H7 (cell line): ENCODE measurements around the gene LRFN5. TPM values are rescaled to one million over a fixed set of nuclear protein-coding genes. Genes with fewer than 3 reads are reported as not detected.
"Not testable (repeated sequence)": the region's sequence is repeated elsewhere in the genome, so short reads cannot be mapped to it uniquely, and the experiment has no call there.

Source experiments
- DNase-seq: peaks from one replicate; pipeline ENCODE4 v3.0.0; 2012
- H3K27me3 ChIP-seq: 2 replicates; pipeline ENCODE4 v1.6.0; 2011; ENCODE audit warnings: mild to moderate bottlenecking, low read length; ENCODE audit not compliant: control insufficient read depth, insufficient read depth
- H3K36me3 ChIP-seq: replicated peaks from 2 replicates; pipeline ENCODE4 v1.5.1; 2011; ENCODE audit warnings: low read length; ENCODE audit not compliant: control insufficient read depth, insufficient read depth
- H3K4me3 ChIP-seq: 2 replicates; pipeline ENCODE4 v1.5.1; 2011; ENCODE audit warnings: low read depth, mild to moderate bottlenecking, control low read depth, low read length, moderate library complexity; ENCODE audit not compliant: insufficient read depth
- total RNA-seq: library from RNA; depleted of rRNA; stranded (reverse); fragments of >200 nt; shearing (Covaris generic); gene quantifications from 2 replicates; pipeline ENCODE4 v1.2.3, GENCODE V29; 2014; rRNA removed

The LRFN5 gene
- 5.4 and 7.5 TPM in 2 replicates for total RNA-seq

GRCh38 chr14:41606532-41607303 lies at the start of gene LRFN5:
TSS of gene LRFN5 (plus strand) at chr14:41606876.
- Histone ChIP-seq H3K36me3 (no peaks in the 10 kb centered on the region), H3K4me3 (peak within 1 kb of the TSS; percentile 60), H3K27me3 (peaks cover 30% of the 10 kb centered on the region)
- peak; percentile 76 for DNase-seq

- no peaks in the 10 kb centered on the region for H3K27me3 ChIP-seq
- H3K36me3 ChIP-seq: no peaks in the 10 kb centered on the region
- no peak overlapping the region for H3K4me3 ChIP-seq
- DNase-seq: no peak
Observed at GRCh38 chr14:41558490-41558889, 48.2 kb upstream of the LRFN5 start.

- not testable (repeated sequence) for H3K36me3 ChIP-seq, H3K4me3 ChIP-seq, H3K27me3 ChIP-seq, DNase-seq
Observed at GRCh38 chr14:41566864-41567263, 39.8 kb upstream of the LRFN5 start.

DNA sequence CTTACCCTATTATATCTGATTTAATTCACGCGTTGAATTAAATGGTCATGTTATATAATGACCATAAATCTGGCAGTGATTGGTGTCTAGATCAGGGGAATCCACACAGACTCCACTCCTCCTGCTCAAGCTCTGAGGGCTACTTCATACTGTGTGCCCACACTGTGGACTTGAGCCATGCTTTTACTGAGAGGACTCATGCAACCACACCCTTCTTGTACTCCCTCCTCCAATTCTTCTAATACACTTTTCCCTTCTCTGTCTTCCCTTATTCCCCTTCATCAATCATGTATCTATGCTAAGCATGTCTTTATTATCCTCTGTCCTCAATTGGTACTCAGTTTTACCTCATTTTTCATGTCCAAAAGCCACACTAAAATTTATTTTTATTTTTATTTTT lies 37.7 kb upstream of the LRFN5 start:
- Histone ChIP-seq H3K36me3 (no peaks in the 10 kb centered on the region), H3K27me3 (no peaks in the 10 kb centered on the region), H3K4me3 (no peak overlapping the region)
- no peak for DNase-seq

DNA sequence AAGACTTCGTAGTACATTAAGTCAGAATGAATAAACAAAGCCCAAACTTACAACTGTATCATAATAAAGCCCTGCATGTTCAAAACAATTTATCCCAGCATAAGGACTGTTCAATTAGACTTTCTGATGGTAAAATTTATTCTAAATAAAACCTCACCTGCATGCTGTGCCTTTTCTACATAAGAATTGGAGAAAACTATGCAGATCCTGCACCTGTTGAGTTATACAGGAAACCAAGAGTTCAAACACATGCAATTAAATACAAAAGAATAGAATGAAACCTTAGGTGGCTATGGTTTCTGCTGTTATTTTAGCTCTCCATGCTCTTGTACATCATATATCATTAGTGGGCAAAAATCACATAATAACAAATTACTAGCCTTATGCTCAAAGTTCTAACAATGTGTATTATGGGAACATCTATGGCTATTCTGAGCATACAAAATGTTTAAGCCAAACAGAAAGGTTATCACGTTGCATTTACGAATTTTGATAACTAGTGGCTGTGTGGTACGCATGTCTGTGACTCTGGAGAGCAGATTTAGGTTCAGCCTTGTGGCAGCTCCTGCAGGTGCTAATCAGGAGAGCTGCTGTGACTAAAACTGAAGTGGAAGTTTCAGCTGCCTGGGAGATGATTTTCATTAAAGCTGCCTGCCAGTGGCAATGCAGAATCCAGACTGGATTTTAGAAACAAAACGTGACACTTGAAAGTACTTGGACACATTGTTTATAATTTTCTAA lies 36.1 kb upstream of the LRFN5 start:
- H3K27me3 ChIP-seq: no peaks in the 10 kb centered on the region
- no peaks in the 10 kb centered on the region for H3K36me3 ChIP-seq
- no peak for DNase-seq

GRCh38 chr14:41586237-41586636 lies 20.4 kb upstream of the LRFN5 start:
- H3K4me3 ChIP-seq: no peak overlapping the region

More for the DNA sequence above, 36.1 kb upstream of the LRFN5 start:
- H3K4me3 ChIP-seq: no peak overlapping the region

DNA sequence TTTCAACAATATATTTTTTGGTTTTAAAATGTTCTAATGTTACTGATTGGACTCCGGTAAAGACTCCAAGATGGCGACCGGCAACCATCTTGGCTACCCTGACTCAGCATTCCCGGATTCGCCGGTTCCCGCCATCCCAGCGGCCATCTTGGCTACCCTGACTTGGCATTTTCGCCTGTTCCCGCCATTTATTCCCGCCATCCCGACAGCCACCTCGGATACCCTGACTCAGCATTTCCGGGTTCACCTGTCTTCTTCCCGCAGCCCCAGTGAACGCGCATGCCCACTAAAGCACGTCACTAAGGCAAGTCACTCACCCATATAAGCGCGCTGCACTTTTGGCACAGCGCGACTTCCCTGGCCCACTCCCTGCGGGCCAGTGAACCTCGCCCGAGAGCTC lies 9.0 kb upstream of the LRFN5 start:
- DNase-seq: no peak

More at GRCh38 chr14:41586237-41586636, 20.4 kb upstream of the LRFN5 start:
- Histone ChIP-seq H3K27me3 (no peaks in the 10 kb centered on the region), H3K36me3 (no peaks in the 10 kb centered on the region)
- no peak for DNase-seq

DNA sequence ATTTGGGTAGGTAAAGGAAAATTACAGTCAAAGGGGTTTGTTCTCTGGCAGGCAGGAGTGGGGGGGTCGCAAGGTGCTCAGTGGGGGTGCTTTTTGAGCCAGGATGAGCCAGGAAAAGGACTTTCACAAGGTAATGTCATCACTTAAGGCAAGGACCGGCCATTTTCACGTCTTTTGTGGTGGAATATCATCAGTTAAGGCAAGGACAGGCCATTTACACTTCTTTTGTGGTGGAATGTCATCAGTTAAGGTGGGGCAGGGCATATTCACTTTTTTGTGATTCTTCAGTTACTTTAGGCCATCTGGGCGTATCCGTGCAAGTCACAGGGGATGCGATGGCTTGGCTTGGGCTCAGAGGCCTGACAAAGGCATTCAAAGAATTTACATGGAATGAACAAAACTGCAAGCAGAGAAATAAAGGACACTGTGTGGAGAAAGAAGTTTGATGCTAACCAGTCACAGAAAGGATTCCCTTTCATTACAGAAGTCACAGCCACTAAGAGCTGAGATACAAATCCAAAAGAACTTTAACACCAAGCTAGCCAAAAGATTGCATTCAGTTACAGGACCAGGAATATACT lies 6.8 kb upstream of the LRFN5 start:
- H3K27me3 ChIP-seq, DNase-seq, H3K36me3 ChIP-seq, H3K4me3 ChIP-seq: not testable (repeated sequence)

More for the DNA sequence above, 9.0 kb upstream of the LRFN5 start:
- H3K4me3 ChIP-seq: no peak overlapping the region
- no peaks in the 10 kb centered on the region for H3K36me3 ChIP-seq
- no peaks in the 10 kb centered on the region for H3K27me3 ChIP-seq

GRCh38 chr14:41604721-41605531 lies 1.8 kb upstream of the LRFN5 start:
- Histone ChIP-seq H3K36me3 (no peaks in the 10 kb centered on the region), H3K4me3 (peak overlapping the region; percentile 60), H3K27me3 (peaks cover 30% of the 10 kb centered on the region)
- DNase-seq: peak; percentile 69

DNA sequence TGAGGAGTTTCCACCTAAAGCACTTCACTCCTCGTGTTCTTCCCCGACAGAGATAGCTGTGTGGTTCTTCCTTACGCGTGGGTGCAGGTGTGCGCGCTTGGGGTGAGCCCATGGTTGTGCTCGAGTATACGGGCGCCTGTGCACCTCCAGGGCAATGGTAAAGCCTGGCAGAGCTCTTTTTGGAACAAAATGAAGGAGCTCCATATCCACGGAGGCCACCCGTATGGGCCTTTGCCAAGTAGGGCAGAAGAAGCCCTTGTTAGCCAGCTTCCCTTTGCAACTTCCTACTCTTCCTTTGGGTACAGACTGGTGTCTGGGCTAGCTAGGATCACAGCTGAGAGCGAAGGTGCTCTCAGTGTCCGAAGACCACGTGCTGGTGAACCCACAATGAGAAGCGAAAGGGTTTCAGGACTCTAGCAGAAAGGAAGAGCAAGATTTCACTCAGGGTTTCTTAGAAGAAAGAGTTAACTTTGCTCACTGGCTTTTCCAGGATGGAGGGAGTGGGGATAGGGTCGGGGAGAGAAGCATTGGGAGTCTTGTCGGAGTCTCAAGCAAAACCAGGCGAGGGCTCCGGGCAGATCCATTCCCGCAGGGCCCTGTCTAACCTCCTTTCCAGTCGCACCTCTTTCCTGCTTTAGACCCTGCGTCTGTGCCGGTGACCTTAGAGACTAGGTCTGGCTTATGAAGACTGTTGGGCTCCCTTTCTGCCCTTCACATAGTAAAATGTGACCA lies 960 bp upstream of the LRFN5 start:
- Histone ChIP-seq H3K36me3 (no peaks in the 10 kb centered on the region), H3K4me3 (peak overlapping the region; percentile 60), H3K27me3 (peaks cover 30% of the 10 kb centered on the region)
- DNase-seq: peak; percentile 80

GRCh38 chr14:41606282-41606531 lies 469 bp upstream of the LRFN5 start:
- H3K4me3 ChIP-seq: peak overlapping the region; percentile 60
- no peaks in the 10 kb centered on the region for H3K36me3 ChIP-seq
- DNase-seq: no peak
- peaks cover 30% of the 10 kb centered on the region for H3K27me3 ChIP-seq

DNA sequence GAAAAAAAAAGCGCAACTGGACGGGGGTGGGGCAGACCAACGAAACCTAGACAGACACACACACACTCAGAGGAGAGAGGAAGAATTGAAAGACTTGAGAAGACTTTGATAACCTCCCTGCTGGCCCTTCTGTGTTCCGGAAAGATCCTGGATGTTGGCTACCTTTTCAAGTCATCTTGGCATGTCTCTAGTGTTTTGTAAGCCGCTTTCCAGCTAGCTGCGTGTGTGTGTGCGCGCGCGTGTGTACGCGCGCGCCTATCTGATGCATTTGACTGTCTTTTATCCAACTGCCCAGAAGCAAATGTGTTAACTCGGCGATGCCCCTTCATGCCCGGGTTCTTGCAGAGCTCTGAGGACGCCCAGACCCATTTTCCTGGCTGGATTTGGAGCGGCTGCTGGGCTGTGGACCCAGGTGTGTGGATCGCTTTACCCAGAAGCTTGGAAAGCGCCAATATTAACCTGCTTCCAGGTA lies 664 bp downstream of the LRFN5 start:
- Histone ChIP-seq H3K27me3 (peaks cover 30% of the 10 kb centered on the region), H3K4me3 (peak overlapping the region; percentile 60), H3K36me3 (no peaks in the 10 kb centered on the region)
- DNase-seq: peak; percentile 23

DNA sequence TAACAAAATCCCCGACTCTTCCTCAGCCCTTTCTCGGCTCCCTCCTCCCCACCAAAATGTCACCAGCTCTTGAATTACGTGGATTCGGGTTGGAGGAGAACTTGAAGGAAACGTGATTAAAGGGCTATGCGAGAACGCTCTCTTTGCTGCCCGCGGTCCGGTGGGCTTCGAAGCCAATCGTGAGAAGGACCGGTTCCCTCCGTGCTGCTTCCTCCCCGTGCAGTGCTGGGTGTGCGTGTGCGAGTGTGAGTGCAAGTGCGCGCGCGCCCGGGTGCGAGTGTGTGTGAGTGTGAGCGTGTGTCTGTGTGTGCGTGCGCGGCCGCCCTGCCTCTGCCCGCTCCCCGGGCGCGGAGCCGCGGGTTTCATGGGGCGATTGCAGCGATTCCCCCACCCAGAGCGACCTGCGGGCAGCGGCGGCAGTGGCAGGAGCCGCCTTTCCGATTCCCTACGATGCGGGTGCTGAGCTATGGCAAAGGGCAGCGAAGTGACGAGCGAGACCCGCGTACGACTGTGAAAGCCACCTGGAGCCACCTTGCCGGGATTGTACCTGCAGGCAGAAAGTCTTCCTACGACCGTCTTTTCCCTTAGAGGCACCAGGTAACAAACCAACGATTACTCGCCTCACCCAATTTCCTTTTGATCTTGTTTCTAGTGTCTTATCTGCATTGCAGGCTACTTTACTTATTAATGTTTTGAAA lies 1.4 kb downstream of the LRFN5 start:
- peak overlapping the region; percentile 60 for H3K4me3 ChIP-seq
- H3K27me3 ChIP-seq: peaks cover 30% of the 10 kb centered on the region
- peak; percentile 61 for DNase-seq
- no peaks in the 10 kb centered on the region for H3K36me3 ChIP-seq
